ENCODE results near the gene LHFPL2. TPM values are rescaled to one million over a fixed set of nuclear protein-coding genes. Genes with fewer than 3 reads are reported as not detected.

The LHFPL2 gene
- total RNA-seq, 4 donors from 2014 or later, result 10.3 to 11.6 (median 10.8) TPM

- Histone ChIP-seq H3K27me3 (no peaks in the 10 kb centered on the region), H3K27ac (no peak overlapping the region), H3K9me3 (no peaks in the 10 kb centered on the region), H3K36me3 (no peaks in the 10 kb centered on the region), H3K4me3 (no peak overlapping the region), H3K4me1 (peaks cover 43% of the 10 kb centered on the region)
- TF ChIP-seq, protein P1, sequence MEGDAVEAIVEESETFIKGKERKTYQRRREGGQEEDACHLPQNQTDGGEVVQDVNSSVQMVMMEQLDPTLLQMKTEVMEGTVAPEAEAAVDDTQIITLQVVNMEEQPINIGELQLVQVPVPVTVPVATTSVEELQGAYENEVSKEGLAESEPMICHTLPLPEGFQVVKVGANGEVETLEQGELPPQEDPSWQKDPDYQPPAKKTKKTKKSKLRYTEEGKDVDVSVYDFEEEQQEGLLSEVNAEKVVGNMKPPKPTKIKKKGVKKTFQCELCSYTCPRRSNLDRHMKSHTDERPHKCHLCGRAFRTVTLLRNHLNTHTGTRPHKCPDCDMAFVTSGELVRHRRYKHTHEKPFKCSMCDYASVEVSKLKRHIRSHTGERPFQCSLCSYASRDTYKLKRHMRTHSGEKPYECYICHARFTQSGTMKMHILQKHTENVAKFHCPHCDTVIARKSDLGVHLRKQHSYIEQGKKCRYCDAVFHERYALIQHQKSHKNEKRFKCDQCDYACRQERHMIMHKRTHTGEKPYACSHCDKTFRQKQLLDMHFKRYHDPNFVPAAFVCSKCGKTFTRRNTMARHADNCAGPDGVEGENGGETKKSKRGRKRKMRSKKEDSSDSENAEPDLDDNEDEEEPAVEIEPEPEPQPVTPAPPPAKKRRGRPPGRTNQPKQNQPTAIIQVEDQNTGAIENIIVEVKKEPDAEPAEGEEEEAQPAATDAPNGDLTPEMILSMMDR (IDR thresholded peaks at IDR 0.05), result no peak
- TF ChIP-seq POLR2A (IDR thresholded peaks at IDR 0.05) (no peak), EP300 (IDR thresholded peaks at IDR 0.05) (no peak), POLR2AphosphoS5 (IDR thresholded peaks at IDR 0.05) (no peak)
- WGBS, result 78% methylated on average over 3 of the region's 3 CpGs
- no peak for DNase-seq (ENCODE audit: low spot score in 2 of 2)
These were observed 110.2 kb downstream of the LHFPL2 start for GRCh38 chr5:78538240-78538850.

DNA sequence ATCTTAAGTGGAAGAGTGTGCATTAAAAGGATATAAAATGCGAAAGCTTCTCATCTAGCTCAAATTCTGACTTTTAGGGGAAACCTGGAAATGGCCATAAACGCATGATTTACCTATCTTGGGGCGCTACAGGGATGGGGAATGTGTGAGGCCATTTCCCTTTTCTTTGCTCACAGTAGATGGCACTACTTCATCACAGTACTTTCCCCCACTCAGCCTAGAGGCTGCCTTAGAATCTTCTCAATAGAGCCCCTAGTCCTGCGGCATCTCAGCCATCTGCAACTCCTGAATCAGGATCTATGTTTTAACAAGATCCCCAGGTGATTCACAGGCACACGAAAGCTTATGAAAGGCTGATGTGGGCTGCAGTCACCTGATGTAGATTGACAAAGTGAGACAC lies 110.8 kb downstream of the LHFPL2 start:
- no peak for TF ChIP-seq EP300 (IDR thresholded peaks at IDR 0.05)
- no peak for TF ChIP-seq POLR2AphosphoS5 (IDR thresholded peaks at IDR 0.05)
- TF ChIP-seq, protein P1 (IDR thresholded peaks at IDR 0.05), result peak in 1 of 2 donors; percentile 27
- Histone ChIP-seq H3K9me3 (no peaks in the 10 kb centered on the region), H3K27ac (no peak overlapping the region), H3K27me3 (no peaks in the 10 kb centered on the region), H3K4me1 (peaks cover 43% of the 10 kb centered on the region), H3K36me3 (no peaks in the 10 kb centered on the region), H3K4me3 (no peak overlapping the region)
- no peak for DNase-seq (ENCODE audit: low spot score in 2 of 2)
- WGBS, result 53% methylated on average over 5 of the region's 5 CpGs

DNA sequence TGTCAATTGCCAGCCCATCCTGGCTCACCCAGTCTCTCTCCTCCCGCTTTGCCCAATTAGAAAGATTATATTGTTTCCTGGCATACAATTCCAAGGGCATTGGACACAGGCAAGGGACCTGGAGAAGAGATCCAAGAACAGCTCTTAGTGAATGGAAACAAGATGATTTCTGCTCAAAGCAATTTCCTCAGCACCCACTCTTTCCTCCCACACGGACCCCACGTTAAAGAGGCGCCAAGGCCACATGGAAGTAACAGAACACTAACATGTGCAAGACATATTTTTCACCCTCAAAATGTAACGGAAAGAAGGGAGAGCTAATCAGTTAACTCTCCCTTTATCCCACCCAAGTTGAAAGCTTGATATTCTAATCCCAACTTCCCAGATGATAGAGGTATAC lies 111.2 kb downstream of the LHFPL2 start:
- TF ChIP-seq POLR2A (IDR thresholded peaks at IDR 0.05), result no peak
- TF ChIP-seq, protein P1 (IDR thresholded peaks at IDR 0.05), result no peak
- no peak for TF ChIP-seq EP300 (IDR thresholded peaks at IDR 0.05)
- TF ChIP-seq POLR2AphosphoS5 (IDR thresholded peaks at IDR 0.05), result no peak
- H3K27ac ChIP-seq, result no peak overlapping the region

DNA sequence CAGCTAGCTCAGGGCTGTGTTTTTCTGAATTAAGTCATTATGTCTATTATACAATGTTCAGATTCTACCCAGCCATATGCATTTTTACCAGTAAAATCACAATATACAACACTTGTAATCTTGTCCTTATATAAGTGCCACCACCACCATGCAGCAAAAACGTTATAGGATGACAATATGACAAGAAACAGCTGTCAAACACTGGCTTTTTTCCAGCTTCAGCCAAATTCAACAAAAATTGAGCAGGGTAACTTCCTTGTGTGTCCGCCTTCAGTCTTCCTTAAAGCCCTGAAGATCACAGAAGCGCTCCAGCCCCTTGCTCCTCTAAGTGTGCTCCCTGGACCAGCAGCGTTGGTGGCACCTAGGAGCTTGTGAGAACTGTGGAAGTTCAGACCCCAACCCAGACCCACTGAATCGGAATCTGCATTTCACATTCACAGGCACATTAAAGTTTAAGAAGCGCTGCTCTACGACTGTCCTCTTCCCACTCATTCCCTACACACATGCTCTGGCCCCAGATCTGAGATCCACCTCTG lies 111.8 kb downstream of the LHFPL2 start:
- Histone ChIP-seq H3K4me1 (peaks cover 43% of the 10 kb centered on the region), H3K4me3 (no peak overlapping the region), H3K9me3 (no peaks in the 10 kb centered on the region), H3K36me3 (no peaks in the 10 kb centered on the region), H3K27ac (no peak overlapping the region), H3K27me3 (no peaks in the 10 kb centered on the region)
- no peak for DNase-seq (ENCODE audit: low spot score in 2 of 2)
- TF ChIP-seq EP300 (IDR thresholded peaks at IDR 0.05) (no peak), POLR2A (IDR thresholded peaks at IDR 0.05) (no peak), POLR2AphosphoS5 (IDR thresholded peaks at IDR 0.05) (no peak)
- TF ChIP-seq, protein P1 (IDR thresholded peaks at IDR 0.05), result no peak
- 77% methylated on average over 7 of the region's 7 CpGs for WGBS

More for the DNA sequence above, 111.2 kb downstream of the LHFPL2 start:
- Histone ChIP-seq H3K36me3 (no peaks in the 10 kb centered on the region), H3K4me3 (no peak overlapping the region), H3K4me1 (peaks cover 43% of the 10 kb centered on the region), H3K9me3 (no peaks in the 10 kb centered on the region), H3K27me3 (no peaks in the 10 kb centered on the region)
- no peak for DNase-seq (ENCODE audit: low spot score in 2 of 2)
- 63% methylated on average over 5 of the region's 5 CpGs for WGBS

DNA sequence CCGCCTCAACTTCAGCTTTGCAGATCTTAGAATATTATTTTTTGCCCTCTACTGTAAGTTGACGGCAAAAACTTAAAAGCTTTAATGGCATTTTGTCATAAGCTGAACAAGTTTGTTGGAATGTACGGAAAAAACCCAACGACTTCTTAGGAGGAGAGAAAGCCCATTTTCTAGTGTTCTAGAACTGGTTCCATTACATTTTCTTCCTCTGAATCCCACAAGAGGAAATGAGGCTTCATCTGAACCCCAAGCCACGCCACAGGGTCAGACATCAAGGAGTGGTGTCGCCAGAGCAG lies 113.7 kb downstream of the LHFPL2 start:
- Histone ChIP-seq H3K4me3 (no peak overlapping the region), H3K36me3 (no peaks in the 10 kb centered on the region), H3K27me3 (no peaks in the 10 kb centered on the region), H3K9me3 (no peaks in the 10 kb centered on the region), H3K4me1 (peaks cover 27% of the 10 kb centered on the region), H3K27ac (peak overlapping the region; percentile 81)
- 85% methylated on average over 6 of the region's 6 CpGs for WGBS
- no peak for DNase-seq (ENCODE audit: low spot score in 2 of 2)
- TF ChIP-seq, protein P1 (IDR thresholded peaks at IDR 0.05), result no peak
- TF ChIP-seq POLR2AphosphoS5 (IDR thresholded peaks at IDR 0.05) (no peak), POLR2A (IDR thresholded peaks at IDR 0.05) (no peak), EP300 (IDR thresholded peaks at IDR 0.05) (no peak)

All from suprapubic skin (tissue), 4 donors.